ENCODE data around the gene MRPS16.

MRPS16 gene

DNA sequence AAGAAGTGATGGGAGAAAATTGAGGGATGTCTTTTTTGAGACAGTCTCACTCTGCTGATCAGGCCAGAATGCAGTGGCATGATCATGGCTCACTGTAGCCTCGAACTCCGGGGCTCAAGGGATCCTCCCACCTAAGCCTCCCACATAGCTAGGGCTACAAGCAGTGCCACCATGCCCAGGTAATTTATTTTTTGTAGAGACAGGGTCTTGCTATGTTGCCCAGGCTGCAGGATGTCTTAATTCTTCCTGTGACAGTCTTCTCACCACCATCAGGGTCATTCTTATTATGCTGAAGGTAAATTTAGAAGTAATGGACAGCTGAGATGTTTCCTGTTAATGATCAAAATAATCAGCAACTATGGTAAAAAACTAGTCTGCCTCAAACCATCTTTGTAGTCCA, 12.5 kb downstream of the MRPS16 start:
- no peak for DNase-seq (ENCODE audit: low read depth)

GRCh38 chr10:73238990-73239566, 13.4 kb downstream of the MRPS16 start:
- no peak for DNase-seq (ENCODE audit: low read depth)

GRCh38 chr10:73234695-73235094, 17.7 kb downstream of the MRPS16 start:
- no peak for DNase-seq (ENCODE audit: low read depth)

DNA sequence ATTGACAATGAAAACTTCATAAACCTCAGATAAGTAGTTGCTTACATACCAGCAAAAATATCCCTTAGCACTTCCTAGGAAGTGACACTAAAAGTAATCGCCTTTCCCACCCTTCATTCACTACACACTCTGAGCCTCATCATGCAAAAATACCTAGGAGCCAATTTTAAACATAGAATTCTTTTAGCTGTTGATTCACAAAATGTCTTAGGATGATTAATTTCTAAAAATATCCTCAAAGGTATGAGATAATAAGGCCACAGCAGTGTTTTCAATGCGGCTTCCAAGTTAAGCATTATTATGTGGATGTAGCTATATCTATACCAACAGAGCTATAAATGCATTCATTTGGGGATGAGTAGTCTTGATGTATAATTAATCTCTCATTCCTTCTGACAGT, 18.6 kb downstream of the MRPS16 start:
- no peak for DNase-seq (ENCODE audit: low read depth)

DNA sequence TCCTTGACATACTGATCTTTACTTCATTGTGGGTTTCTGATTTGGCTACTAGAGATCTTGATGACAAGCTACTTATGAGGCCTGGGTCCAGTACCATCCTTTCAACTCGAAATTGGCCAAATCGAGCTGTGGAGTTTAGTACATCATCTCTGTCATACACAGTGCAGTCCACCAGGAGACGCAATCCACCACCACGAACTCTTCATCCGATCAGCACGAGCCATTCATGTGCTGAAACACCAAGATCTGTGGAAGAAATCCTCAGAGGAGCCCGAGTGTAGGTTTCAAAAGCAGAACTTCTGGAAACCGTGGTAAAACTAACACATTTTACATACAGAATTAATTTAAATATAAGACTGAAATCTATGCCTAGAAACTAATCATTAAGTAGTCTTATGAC, 19.6 kb downstream of the MRPS16 start:
- no peak for DNase-seq (ENCODE audit: low read depth)

GRCh38 chr10:73229567-73229966, 22.9 kb downstream of the MRPS16 start:
- DNase-seq (ENCODE audit: low read depth): no peak

DNA sequence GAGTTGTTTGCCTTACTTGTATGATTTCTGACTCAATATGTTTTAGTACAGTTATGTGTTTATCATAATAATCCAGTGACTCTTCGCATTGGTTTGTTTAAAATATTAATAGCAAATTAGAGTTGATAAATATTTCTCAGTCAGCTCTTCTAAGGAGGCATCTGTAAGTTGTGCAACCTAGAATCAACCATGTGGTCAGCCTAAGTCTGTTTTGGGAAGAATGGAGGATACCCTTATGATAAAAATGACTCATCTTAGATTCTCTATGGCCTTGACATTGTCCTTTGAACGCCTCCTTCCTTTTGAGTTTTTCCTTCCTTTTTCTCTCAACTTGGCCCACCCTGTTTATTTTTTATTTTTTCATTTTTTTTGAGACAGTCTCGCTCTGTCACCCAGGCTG, 24.2 kb downstream of the MRPS16 start:
- no peak for DNase-seq (ENCODE audit: low read depth)

GRCh38 chr10:73226663-73227062, 25.8 kb downstream of the MRPS16 start:
- no peak for DNase-seq (ENCODE audit: low read depth)

DNA sequence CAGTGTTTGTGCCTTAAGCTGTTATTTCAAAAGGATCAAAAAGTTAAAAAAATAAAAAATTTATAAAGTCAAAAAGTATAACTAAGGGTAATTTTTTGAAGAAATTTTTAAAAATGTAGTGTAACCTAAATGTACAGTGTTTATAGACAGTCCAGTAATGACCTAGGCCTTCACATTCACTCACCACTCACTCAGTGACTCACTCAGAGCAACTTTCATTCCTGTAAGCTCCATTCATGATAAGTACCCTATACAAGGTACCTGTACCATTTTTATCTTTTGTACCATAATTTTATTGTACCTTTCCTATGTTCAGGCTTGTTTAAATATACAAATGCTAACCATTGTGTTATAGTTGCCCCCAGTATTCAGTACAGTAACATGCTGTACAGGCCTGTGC, 26.9 kb downstream of the MRPS16 start:
- DNase-seq (ENCODE audit: low read depth): no peak

- DNase-seq (ENCODE audit: low read depth): no peak
Measured at GRCh38 chr10:73220989-73221388, 31.5 kb downstream of the MRPS16 start.

- DNase-seq (ENCODE audit: low read depth): no peak
Measured at GRCh38 chr10:73219384-73219783, 33.1 kb downstream of the MRPS16 start.

DNA sequence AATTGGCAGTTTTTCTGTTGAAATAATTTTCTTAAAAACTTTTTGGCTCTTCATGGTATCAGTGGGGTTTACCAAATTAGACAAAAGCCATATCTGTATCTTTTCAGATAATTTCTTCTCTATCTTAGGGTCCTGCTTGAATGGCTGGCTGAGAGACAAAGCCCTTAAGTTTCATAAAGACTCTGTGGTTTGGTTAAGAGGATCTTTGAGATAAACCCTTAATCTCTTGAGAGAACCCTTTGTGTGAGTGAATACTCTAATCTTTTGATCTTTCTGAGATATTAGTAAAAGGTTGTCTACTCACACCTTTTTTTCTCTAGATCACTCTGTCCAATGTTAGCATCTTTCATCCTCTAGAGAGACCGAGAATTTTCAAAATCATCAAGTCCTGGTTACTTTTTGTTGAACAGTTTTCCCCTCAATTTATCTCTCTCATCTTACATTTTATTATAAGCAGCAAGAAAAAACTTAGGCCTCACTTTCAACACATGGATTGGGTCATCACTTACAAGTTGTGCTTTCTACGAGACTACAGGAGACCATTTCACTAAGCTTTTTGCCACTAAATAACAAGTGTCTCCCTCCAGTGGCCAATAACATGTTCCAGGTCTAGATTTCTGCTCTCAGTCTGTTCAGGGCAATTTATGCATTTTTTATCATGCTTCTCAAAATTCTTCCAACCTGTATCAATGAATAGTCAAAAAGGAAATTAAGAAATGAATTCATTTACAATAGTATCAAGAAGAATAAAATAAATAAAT, 33.8 kb downstream of the MRPS16 start:
- DNase-seq (ENCODE audit: low read depth): no peak

- DNase-seq (ENCODE audit: low read depth): no peak
Measured at GRCh38 chr10:73217628-73218027, 34.8 kb downstream of the MRPS16 start.

DNA sequence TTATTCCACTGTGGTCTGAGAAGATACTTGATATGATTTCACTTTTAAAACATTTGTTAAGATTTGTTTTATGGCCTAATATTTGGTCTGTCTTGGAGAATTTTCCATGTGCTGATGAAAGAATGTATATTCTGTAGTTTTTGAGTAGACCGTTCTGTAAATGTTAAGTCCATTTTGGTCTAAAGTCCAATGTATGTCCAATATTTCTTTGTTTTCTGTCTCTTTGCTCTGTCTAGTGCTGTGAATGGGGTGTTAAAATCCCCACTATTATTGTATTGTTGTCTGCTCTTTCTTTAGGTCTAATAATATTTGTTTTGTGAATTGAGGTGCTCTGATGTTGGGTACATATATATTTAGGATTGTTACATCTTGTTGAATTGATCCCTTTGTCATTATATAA, 36.7 kb downstream of the MRPS16 start:
- DNase-seq (ENCODE audit: low read depth): no peak

DNA sequence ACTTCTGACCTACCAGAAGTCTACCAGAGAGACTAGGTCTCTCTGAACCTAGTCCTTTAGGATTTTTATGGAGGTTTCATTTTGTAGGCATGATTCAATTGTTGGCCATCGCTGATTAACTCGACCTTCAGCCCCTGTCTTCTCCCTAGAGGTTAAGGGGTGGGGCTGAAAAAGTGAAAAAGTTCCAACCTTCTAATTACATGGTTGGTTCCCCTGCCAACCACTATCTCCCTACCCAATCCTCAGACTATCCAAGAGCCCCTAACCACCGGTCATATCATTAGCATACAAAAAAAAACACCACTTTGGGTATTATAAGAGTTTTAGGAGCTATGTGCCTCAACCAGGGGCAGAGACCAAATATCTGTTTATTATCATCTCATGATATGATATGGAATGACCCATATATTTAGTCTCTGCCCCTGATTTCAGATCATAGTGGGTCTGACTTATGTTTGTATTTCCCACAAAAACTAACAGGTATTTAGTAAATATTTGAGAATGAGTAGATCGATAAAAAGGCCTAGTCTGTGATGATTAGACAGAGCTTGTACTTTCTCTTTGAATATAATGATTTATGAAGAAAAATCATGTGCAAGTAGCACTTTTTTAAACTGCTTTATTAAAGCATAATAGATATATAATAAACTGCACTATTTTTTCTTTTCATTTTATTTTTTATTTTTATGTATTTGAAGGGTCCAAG, 41.2 kb downstream of the MRPS16 start:
- no peak for DNase-seq (ENCODE audit: low read depth)

- no peak for DNase-seq (ENCODE audit: low read depth)
Measured at GRCh38 chr10:73210395-73211105, 41.9 kb downstream of the MRPS16 start.

GRCh38 chr10:73209705-73210104, 42.7 kb downstream of the MRPS16 start:
- no peak for DNase-seq (ENCODE audit: low read depth)

DNA sequence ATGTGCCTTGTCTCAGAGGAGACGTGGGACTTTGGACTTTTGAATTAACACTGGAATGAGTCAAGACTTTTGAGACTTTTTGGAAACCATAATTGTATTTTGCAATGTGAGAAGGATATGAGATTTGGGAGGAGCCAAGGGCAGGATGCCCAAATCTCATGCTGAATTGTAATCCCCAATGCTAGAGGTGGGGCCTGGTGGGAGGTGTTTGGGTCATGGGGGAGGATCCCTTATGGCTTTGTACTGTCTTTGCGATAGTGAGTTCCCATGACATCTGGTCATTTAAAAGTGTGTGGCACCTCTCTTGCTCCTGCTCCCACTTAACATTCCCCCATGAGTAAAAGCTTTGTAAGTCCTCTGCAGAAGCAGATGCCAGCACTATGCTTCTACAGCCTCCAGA, 44.6 kb downstream of the MRPS16 start:
- no peak for DNase-seq (ENCODE audit: low read depth)

DNA sequence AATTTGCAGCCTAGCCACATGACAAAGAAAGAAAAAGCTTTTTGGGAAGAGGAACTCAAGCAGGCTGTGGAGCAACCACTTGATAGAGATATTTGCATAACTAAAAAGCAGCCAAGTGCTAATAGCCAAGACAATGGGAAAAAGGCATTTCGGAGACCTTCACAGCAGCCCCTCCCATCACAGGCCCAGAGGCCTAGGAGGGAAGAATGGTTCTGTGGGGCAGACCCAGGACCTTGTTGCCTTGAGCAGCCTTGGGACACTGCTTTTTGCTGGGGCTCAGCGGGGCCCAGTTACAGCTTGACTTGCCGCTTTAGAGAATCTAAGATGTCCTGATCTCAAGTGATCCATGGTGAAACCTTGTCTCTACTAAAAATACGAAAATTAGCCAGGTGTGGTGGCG, 46.1 kb downstream of the MRPS16 start:
- DNase-seq (ENCODE audit: low read depth): no peak

DNA sequence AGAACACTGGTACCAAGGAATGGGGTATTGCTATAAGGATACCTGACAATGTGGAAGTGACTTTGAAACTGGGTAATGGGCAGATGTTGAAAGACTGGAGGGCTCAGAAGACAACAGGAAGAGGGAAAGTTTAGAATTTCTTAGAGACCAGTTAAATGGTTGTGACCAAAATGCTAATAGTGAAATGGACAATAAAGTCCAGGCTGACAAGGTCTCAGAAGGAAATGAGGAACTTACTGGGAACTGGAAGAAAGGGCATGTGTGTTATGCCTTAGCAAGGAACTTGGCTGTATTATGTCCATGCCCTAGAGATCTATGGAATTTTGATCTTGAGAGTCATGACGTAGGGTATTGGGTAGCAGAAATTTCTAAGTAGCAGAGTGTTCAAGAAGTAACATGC, 46.6 kb downstream of the MRPS16 start:
- DNase-seq (ENCODE audit: low read depth): no peak

- DNase-seq (ENCODE audit: low read depth): no peak
Measured at GRCh38 chr10:73205081-73205480, 47.4 kb downstream of the MRPS16 start.
